ENCODE results near the gene ENOX1. TPM values are rescaled to one million over a fixed set of nuclear protein-coding genes. Genes with fewer than 3 reads are reported as not detected.

The ENOX1 gene
- total and polyA plus RNA-seq, 2 of the 13 experiments (the other 11 are each of a cell fraction or from before 2014, with no cell fraction given), result not detected

DNA sequence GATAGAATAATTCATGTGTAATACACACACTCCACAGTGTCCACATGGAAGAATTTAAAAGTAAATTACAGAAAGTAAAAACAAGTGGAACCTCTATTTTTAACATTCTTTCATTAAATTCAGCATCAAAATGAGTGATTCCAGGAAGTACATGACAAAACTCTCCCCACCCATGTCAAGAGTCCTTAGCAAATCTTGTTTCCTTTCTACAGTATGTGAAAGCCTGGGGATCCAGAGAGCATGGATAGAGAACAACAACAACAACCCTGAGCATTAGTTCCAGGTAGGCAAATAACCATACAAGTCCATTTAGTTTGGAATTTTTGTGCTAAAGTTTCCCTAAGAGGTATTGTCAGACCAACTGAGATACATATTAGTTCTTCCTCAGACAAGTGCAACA lies 267.9 kb downstream of the ENOX1 start:
- no TSS peak for BruUV-seq (replicated peaks)
- no peak overlapping the region for H3K9ac ChIP-seq (ENCODE audit: insufficient read depth, low read depth, low read length)

More for the DNA sequence above, 267.9 kb downstream of the ENOX1 start:
- ChIA-PET POLR2A (no interaction called here), CTCF (ENCODE audit: low intra/inter-chr PET ratio, low total read pairs) (no interaction called here)
- no peaks in the 10 kb centered on the region for H3K9me3 ChIP-seq (ENCODE audit: low read length)
- no peak overlapping the region for H2AFZ ChIP-seq (ENCODE audit: low read length)
- no peak for DNase-seq (ENCODE audit: low spot score)
- H4K20me1 ChIP-seq (ENCODE audit: insufficient read depth, low read length), result no peaks in the 10 kb centered on the region
- intact Hi-C loops (cut with micrococcal nuclease; ENCODE audit: unreplicated experiment) (no loop called here), in situ Hi-C loops (cut with HindIII; ENCODE audit: extremely low pct_ligation_motif_present, low pct_unique_long_range_greater_than_20kb) (no loop called here)
- H3K4me3 ChIP-seq (replicated peaks in 1 of 3; ENCODE audit: insufficient read depth in 1 of 3, low read depth in 2 of 3, low read length in 3 of 3), result no peak overlapping the region
- no peaks in the 10 kb centered on the region for H3K79me2 ChIP-seq (ENCODE audit: insufficient read depth, low read length)
- ATAC-seq, result no peak
- no peak for FAIRE-seq
- H3K4me2 ChIP-seq (ENCODE audit: low read depth, low read length), result no peak overlapping the region
- H3K36me3 ChIP-seq (replicated peaks in 1 of 2; ENCODE audit: control insufficient read depth in 1 of 2, insufficient read depth in 2 of 2, low read length in 2 of 2), result no peaks in the 10 kb centered on the region
- H3K4me1 ChIP-seq (ENCODE audit: insufficient read depth, low read length), result no peaks in the 10 kb centered on the region
- TF ChIP-seq AHR (CRISPR knock-in tag; IDR thresholded peaks at IDR 0.05) (no peak), ZSCAN31 (CRISPR knock-in tag; IDR thresholded peaks at IDR 0.05; ENCODE audit: low read depth) (no peak), CENPX (CRISPR knock-in tag; IDR thresholded peaks at IDR 0.05) (no peak), HOXA5 (CRISPR knock-in tag; IDR thresholded peaks at IDR 0.05) (no peak), JUNB (CRISPR knock-in tag; IDR thresholded peaks at IDR 0.05; ENCODE audit: borderline replicate concordance) (no peak), PREB (CRISPR knock-in tag; IDR thresholded peaks at IDR 0.05) (no peak), ZFP41 (CRISPR knock-in tag; IDR thresholded peaks at IDR 0.05; ENCODE audit: borderline replicate concordance) (no peak), ZNF263 (CRISPR knock-in tag; IDR thresholded peaks at IDR 0.05) (no peak), ZNF546 (CRISPR knock-in tag; conservative IDR thresholded peaks at IDR 0.05) (no peak), ZNF451 (CRISPR knock-in tag; IDR thresholded peaks at IDR 0.05) (no peak), NFYC (CRISPR knock-in tag; IDR thresholded peaks at IDR 0.05) (no peak), POGZ (CRISPR knock-in tag; IDR thresholded peaks at IDR 0.05) (no peak)
- TF ChIP-seq, protein P1, sequence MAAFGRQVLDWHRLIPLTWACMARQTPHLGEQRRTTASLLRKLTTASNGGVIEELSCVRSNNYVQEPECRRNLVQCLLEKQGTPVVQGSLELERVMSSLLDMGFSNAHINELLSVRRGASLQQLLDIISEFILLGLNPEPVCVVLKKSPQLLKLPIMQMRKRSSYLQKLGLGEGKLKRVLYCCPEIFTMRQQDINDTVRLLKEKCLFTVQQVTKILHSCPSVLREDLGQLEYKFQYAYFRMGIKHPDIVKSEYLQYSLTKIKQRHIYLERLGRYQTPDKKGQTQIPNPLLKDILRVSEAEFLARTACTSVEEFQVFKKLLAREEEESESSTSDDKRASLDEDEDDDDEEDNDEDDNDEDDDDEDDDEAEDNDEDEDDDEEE (CRISPR knock-in tag; IDR thresholded peaks at IDR 0.05), result no peak
- TF ChIP-seq, protein P2, sequence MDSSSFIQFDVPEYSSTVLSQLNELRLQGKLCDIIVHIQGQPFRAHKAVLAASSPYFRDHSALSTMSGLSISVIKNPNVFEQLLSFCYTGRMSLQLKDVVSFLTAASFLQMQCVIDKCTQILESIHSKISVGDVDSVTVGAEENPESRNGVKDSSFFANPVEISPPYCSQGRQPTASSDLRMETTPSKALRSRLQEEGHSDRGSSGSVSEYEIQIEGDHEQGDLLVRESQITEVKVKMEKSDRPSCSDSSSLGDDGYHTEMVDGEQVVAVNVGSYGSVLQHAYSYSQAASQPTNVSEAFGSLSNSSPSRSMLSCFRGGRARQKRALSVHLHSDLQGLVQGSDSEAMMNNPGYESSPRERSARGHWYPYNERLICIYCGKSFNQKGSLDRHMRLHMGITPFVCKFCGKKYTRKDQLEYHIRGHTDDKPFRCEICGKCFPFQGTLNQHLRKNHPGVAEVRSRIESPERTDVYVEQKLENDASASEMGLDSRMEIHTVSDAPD (CRISPR knock-in tag; IDR thresholded peaks at IDR 0.05), result no peak
- TF ChIP-seq, protein P3, sequence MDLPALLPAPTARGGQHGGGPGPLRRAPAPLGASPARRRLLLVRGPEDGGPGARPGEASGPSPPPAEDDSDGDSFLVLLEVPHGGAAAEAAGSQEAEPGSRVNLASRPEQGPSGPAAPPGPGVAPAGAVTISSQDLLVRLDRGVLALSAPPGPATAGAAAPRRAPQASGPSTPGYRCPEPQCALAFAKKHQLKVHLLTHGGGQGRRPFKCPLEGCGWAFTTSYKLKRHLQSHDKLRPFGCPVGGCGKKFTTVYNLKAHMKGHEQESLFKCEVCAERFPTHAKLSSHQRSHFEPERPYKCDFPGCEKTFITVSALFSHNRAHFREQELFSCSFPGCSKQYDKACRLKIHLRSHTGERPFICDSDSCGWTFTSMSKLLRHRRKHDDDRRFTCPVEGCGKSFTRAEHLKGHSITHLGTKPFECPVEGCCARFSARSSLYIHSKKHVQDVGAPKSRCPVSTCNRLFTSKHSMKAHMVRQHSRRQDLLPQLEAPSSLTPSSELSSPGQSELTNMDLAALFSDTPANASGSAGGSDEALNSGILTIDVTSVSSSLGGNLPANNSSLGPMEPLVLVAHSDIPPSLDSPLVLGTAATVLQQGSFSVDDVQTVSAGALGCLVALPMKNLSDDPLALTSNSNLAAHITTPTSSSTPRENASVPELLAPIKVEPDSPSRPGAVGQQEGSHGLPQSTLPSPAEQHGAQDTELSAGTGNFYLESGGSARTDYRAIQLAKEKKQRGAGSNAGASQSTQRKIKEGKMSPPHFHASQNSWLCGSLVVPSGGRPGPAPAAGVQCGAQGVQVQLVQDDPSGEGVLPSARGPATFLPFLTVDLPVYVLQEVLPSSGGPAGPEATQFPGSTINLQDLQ (CRISPR knock-in tag; IDR thresholded peaks at IDR 0.05), result no peak
- no peaks in the 10 kb centered on the region for H3K27me3 ChIP-seq (ENCODE audit: control insufficient read depth in 1 of 2, insufficient read depth in 2 of 2, low read length in 2 of 2)
- H3K27ac ChIP-seq (ENCODE audit: extremely low read length, insufficient read depth, low read length), result no peak overlapping the region

All from HepG2 (cell line).